Measurements from ENCODE around the gene NUDT2.

DNA sequence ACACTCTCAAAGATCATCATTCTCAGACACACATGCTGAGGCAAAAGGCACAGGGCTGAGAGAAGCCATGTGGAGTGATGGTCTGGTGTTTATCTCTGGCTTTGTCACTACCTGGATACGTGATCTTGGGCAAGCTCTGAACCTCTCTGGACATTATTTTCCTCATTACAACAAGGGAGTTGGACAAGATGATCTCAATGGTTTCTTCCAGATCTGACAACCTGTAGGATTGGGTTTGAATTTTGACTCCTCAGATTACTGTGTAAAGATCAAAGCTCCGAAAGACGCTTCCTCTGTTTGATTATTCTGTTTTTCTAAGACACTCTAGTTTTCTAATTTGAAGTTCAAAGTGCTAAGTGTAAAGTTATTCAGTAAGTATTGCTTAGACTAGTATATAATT lies 20.0 kb downstream of the NUDT2 start:
- TF ChIP-seq EZH2 (IDR thresholded peaks at IDR 0.05) (no peak), POLR2AphosphoS5 (IDR thresholded peaks at IDR 0.05; ENCODE audit: borderline replicate concordance, low read depth, low read length) (no peak)
